HG02981 (cell line): Measurements from ENCODE around the gene FLAD1.
"Not testable (repeated sequence)": the region's sequence is repeated elsewhere in the genome, so short reads cannot be mapped to it uniquely, and the experiment has no call there.

Source experiments
- ATAC-seq: cut with Tn5 transposase; IDR thresholded peaks from one replicate; pipeline ENCODE4 v1.9.1; 2021; ENCODE audit warnings: mild to moderate bottlenecking, moderate library complexity; ENCODE audit not compliant: unreplicated experiment

FLAD1 gene

DNA sequence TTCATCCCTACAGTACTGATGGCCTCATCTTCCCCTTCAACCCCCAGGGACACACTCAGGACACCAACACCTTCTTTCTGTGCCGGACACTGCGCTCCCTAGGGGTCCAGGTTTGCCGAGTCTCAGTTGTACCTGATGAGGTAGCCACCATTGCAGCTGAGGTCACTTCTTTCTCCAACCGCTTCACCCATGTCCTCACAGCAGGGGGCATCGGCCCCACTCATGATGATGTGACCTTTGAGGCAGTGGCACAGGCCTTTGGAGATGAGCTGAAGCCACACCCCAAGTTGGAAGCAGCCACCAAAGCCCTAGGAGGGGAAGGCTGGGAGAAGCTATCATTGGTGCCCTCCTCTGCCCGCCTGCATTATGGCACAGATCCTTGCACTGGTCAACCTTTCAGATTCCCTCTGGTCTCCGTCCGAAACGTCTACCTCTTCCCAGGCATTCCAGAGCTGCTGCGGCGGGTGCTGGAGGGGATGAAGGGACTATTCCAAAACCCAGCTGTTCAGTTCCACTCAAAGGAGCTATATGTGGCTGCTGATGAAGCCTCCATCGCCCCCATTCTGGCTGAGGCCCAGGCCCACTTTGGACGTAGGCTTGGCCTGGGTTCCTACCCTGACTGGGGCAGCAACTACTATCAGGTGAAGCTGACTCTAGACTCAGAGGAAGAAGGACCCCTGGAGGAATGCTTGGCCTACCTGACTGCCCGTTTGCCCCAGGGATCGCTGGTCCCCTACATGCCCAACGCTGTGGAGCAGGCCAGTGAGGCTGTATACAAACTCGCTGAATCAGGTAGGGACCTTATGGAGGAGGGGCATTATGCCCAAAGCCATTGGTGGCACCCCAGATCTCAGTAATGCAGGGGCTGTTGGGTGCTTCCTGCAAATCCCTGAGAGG is 5.2 kb downstream of the FLAD1 start:
- ATAC-seq: no peak

DNA sequence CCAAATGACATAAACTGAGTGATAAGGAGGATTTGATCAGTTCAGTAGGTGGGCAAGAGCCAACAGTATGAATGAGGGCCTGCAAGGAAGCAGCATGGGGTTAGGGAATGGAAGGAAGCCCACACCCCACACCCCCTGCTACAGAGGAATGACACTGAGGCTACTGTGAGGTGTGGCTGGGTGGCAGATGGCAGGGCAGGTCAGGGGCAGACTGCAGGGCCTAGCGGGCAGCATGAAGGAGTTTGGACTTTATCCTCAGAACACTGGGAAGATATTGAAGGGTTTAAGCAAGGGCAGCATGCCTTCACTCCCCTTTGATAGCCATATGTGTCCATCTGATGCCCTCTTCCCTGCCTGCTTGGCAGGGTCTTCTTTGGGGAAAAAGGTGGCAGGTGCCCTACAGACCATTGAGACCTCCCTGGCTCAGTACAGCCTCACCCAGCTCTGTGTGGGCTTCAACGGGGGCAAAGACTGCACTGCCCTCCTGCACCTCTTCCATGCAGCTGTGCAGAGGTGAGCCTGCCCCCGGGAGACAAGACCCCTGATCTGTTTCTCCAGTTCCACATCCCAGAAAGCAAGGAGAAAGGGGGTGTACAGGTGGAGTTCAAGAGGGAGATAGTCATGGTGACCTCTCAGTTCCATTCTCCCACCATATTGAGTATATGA is 6.2 kb downstream of the FLAD1 start:
- ATAC-seq: no peak

DNA sequence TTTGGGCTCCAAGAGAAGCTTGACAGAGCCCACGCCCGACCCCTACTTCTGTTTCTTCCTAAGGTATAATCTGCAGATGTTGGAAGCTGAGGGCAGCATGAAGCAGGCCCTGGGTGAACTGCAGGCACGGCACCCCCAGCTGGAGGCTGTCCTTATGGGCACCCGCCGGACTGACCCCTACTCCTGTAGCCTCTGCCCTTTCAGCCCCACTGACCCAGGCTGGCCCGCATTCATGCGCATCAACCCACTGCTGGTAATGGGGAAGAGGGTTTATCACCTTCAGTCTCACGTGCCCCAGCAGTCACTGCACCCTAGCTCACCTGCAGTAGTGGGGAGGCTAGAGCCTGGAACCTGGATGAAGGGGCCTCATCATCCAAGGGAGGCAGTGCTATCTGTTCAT is 7.1 kb downstream of the FLAD1 start:
- no peak for ATAC-seq

DNA sequence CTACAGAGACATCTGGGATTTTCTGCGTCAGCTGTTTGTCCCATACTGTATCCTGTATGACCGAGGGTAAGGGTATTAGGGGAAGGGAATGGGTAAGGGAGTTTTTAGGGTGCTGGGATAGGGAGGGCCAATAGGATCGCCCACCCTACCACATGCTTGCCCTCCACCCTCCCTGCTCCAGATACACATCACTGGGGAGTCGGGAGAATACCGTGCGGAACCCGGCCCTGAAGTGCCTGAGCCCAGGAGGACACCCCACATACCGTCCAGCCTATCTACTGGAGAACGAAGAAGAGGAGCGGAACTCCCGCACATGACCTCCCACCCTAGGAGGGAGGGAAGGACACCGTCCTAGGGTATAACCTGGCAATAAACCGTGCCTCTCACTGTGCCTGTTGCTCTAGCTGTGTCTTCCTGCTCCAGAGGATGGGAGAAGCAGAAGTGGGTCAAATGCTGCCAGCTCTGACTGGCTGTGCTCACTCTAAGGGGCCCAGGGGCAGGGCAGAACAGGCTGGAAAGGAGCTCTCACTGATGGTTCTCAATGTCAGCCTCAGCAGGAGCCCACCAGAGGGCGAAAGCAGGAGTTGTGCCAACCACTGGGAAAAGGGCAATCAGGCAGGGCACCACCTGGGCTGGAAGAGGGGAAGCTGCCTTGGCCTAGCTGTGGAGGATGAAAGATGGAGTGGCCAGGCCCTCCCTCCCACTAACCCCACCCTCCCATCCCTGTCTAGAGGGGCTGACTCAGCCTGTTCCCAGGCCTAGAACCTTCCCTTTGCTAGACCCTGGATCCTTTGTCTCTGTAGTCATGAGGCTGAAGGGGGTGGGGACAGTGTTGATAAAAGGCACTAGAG is 9.8 kb downstream of the FLAD1 start:
- no peak for ATAC-seq

DNA sequence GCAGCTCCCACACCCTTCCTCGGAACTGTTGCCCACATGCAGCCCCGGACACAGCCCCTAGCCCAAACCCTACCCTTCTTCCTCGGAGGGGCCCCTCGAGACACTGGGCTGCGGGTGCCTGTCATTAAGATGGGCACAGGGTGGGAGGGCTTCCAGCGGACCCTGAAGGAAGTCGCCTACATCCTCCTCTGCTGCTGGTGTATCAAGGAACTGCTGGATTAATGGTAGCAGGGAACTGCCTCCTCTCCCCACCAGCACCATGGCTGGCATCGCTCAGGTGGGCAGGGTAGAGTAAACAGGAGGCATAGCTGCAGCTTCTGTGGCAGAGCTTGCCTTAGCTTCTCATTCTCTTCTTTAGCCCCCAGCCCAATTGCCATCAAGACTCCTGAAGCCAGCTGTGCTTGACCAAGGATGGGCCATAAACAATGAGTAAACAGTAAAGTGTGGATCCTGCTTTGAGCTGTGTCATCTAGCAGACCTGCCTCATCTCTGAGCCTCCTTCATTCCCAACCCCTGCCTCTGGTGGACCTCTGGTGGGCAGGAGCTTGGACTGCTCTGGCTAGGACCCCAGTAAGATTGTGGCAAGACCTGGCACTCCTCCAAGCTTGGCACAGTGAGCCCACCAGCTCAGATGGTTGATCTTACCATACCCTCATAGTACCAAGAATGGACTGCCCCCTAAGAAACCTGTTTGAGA is 10.6 kb downstream of the FLAD1 start, which contains the start of gene LENEP:
LENEP (plus strand) TSS at position 15 of the 697 bp plus-strand sequence; CDS start at position 37, 22 bp downstream.
- ATAC-seq: no peak

DNA sequence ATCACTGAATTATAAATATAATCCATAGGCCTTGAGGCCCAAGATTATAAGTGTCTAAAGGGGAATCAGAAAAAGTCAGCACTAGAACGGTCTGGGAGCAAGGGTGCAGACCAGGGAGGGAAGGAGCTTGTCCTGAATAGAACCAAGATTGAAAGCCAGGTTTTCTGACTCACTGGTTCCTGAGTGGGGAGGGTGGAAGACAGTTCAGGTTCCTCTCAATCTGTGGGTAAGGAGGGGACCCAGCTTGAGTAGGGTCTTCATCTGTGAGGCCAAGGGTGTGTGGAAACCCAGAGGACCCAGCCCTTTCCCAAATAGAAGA is 11.1 kb downstream of the FLAD1 start:
- ATAC-seq: no peak

DNA sequence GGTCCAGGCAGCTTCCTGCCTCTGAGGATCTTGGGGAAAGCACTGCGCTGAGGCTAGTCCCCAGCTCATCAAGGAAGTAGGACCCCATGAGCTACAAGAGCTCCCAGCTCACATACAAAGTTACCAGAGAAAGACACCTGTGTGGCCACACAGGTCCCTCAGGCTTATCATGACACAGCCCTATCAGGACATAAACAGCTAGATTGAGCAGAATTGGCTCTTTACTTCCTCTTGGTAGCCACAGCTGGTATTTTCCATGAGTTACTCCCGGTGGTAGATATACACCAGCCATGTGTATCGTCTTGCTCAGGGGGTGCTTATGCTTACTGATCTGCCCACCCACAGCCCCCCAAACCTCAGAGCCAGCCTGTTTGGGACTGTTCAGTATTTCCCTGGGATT is 11.4 kb downstream of the FLAD1 start:
- no peak for ATAC-seq

DNA sequence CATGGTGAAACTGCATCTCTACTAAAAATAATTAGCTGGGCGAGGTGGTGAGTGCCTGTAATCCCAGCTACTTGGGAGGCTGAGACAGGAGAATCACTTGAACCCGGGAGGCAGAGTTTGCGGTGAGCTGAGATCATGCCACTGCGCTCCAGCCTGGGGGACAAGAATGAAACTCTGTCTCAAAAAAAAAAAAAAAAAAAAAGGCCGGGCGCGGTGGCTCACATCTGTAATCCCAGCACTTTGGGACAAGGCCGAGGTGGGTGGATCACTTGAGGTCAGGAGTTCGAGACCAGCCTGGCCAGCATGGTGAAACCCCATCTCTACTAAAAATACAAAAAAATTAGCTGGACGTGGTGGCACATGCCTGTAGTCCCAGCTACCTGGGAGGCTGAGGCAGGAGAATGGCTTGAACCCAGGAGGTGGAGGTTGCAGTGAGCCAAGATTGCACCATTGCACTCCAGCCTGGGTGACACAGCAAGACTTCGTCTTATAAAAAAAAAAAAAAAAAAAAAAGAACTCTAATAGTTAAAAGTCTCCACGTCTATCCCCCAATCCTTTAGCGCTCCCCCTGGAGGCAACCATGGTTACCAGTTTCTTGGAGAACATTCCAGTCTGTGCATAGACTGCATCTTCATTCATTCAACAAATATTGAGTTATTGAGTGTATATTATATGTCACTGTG is 12.3 kb downstream of the FLAD1 start:
- ATAC-seq: not testable (repeated sequence)

DNA sequence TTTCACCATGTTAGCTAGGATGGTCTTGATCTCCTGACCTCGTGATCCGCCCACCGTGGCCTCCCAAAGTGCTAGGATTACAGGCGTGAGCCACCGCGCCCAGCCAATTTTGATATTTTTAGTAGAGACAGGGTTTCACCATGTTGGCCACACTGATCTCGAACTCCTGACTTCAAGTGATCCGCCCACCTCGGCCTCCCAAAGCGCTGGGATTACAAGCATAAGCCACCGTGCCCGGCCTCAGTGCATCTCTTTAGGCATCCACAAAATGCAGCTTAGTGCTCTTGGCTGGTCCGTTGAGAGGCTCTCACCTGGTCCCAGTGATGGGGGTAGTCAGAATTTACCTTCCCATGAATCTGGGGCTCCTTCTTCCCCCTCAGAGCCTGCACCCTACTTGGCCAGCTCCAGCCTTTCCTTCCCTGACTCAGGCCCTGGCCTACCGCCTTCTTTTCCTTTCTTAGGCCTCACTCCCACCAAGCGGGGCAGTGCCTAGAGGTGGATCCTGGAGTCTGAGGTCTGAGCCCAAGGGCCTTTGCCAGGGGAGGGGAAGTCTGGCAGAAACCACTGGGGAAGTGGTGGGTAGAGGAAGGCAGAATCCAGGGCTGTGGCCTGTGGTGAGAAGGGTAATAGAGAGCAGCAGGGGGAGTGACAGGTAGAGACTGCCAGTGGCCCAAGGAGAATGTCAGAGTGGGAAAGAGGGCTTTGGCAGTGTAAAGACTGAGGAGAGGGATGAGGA is 14.0 kb downstream of the FLAD1 start:
- ATAC-seq: no peak

DNA sequence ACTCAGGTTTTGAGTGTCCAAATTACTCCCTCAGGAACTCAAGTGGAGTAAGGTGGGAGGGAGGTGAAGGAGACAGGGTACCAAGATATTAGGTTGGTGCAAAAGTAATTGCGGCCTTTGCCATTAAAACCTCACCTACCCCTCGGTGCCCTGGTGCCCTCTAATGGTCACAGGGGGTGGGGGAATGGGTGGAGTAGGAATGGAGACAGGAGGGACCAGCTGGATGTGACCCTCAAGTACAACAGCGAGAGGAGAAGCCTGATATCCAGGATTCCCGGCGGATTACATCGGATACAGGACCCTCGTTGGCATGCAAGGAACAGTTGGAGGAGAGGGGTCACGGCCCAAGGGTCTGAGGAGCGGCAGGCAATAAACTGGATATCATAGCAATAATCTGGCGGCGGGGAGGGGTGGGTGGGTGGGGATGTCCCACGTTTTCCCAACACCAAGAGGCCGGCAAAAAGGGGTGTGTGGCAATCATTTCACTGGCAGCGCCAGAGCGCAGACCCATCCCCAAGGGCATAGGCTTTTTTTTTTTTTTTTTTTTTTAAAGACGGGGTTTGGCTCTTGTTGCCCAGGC is 15.1 kb downstream of the FLAD1 start:
- ATAC-seq: no peak

DNA sequence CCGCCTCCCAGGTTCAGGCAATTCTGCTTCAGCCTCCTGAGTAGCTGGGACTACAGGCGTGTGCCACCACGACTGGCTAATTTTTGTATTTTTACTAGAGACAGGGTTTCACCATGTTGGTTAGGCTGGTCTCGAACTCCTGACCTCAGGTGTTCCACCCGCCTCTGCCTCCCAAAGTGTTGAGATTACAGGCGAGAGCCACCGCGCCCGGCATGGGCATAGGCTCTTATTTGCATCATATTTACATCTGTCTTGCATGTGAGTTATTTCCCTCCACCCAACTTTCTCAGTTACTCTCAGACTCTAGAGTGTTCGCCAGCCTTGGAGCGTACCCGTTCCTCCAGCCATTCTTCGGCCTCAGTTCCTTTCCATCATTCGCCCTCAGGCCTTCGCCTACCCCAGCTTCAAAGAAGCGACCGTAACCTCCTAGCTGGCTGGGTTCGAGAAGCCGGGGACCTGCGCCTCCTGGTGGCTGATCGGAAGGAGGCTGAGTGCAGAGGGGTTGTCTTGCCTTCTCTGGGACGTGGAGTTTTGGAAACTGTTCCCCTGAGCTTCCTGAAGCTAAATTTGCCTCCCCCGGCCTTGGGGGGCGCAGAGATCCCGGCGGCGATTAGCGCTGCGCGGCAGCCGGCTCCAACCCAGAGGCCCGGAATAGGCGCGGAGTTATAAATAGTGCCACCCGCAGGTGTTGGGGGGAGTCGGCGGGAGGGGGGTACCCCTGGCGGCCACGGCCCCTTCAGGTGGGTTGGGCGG is 15.8 kb downstream of the FLAD1 start:
- no peak for ATAC-seq

DNA sequence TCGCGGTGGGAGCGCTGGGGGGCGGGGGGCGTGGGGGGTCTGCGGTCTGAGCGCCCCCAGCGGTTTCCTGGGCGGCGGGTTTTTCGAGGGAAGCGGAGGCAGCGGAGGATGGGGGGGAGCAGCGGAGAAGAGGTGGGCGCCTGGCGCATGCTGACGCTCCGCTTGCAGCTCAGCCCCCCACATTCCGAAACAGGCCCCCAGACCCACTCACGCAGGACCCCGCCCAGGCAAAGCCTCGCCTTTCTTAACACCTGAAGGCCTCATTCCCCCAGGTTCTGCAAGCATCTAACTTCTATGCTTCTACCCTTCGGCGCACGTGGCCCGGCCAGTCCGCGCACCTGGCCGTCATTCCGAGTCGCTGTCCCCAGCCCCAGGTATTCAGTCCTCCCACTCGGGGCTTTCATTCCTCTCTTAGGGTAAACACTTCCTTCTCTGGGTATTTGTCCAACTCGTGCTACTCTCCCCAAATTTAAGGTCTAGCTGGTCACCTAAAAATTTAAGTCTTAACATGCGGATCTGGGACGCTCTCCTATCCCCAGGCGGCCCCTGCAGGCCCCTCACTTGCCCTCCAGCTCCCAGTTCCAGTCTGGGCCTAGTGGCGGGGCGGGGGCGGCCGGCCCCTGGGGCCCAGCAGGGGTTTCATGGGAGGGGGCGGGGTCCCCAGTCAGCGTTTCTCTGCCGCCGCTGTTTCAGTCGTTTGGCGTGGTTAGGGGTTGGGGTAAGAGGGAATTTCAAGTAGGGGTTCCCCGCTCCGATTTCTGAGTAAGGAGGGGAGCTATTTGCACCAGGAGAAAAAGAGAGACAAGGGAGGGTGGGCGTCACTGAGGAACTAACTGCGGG is 16.6 kb downstream of the FLAD1 start:
- no peak for ATAC-seq

DNA sequence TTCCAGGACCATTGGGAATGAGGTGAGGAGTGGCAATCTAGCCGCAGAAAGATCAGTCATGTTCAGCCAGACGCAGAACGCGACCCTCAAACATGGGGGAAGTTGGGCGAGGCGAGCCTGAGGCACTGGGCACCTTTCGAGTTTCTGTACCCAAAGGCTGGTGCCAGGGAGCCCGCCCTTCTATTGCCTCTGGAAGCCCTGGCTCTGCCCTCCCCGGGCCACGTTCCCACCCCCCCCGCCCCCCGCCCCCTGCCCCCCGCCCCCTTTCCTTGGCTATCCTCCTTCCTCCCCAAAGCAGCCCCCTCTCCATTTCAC is 17.2 kb downstream of the FLAD1 start:
- ATAC-seq: no peak

DNA sequence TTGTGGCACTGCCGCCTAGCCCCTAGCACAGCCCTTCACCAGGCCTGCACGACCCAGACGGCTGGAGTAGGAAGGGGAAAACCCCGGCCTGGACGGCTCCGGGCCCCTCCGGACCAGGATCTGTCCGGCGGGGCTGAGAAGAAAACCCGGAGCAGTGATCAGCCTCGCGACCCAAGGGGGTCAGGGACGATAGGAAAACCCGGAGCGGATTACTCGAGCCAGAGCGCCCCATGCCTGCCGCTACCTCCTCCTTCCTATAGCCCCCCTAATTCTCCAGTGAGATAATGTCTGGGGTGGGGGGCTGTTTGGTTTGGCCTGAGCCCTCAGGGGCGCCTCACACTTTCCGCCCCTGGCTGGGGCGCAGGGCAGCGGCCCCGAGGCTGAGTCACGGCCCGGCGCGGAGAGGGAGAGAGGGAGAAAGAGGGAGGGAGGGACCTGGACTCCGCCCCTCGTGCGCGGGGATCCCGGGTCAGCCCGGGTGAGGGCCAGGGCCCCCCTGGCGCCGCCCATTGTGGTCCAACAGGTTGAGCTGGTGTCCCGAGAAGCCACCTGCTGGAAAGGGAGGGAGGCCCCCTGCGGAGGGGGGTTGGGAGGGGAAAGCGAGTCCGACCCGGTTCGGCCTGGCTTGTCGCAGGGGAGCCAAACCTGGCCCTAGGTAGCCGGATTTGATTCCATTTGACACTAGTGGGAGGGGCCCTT is 17.7 kb downstream of the FLAD1 start:
- ATAC-seq: peak; percentile 25

DNA sequence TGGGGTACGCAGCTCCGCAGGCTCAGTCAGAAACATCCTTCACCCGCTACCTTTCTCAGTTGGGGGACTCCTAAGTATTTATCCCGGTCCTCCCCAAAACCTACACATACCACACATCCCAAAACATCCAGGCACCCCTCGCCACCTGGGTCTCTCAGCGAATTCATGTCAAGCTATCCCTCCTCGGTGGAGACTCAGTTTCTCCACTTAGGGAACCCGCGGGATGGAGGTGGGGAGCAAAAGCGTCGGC is 18.2 kb downstream of the FLAD1 start:
- no peak for ATAC-seq

DNA sequence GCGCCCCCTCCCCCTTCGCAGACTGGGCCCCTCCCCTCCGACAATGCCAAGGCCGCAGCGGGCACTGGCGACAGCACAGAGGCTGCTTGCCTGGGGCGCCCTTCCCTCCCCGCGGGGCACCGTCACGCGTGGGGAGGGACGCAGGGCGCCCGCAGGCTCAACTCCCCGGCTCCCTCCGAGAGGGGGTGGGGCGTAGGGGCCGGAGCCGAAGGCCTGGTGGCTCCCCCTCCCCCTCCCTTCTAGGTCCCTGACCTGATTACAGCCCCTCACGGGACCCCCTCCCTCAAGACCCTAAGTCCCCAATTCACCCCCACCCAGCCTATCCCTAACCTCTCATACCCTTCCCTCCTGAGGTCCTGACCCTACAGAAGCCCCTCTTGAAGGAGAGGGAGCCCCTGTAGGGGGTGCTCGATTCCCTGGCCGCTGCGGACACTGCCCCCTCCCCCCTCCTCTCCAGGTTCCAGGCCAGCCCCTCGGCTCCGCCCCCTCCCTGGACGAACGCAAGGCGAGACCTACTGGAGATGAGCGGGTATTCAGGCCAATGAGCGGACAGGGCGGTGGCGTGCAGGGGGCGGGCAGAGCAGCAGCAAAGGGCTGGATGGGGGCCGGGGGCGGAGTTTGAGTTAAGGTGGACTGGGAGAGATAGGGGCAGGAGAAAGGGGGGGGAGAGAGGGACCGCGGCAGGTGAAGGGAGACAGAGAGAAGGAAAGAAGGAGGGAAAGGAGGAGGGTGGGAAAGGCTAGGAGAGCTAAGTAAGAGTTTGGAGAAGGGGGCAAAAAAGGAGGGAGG is 18.7 kb downstream of the FLAD1 start:
- ATAC-seq: peak; percentile 59
